Activated CD8-positive, alpha-beta T cell treated with anti-CD3 and anti-CD28 coated beads for 36 hours (primary cell): ENCODE data around the gene PDHX. TPM values are rescaled to one million over a fixed set of nuclear protein-coding genes. Genes with fewer than 3 reads are reported as not detected.

Experiments used
- ATAC-seq: fragments of 200-7000 bp; cut with Tn5 transposase; one replicate; pipeline ENCODE4 v1.10.0; 2021; ENCODE audit warnings: mild to moderate bottlenecking, moderate library complexity
- CTCF ChIA-PET: fragments of 350-600 bp; sonication (Branson Sonifier 250); formaldehyde crosslinking; loops from one replicate; lab custom pipeline; 2021; ENCODE audit warnings: antibody characterized with exemption; lab: Charles Lee
- POLR2A ChIA-PET: fragments of 350-600 bp; sonication (Branson Sonifier 250); formaldehyde crosslinking; loops from one replicate; lab custom pipeline; 2021; ENCODE audit warnings: antibody characterized with exemption; lab: Charles Lee
- DNase-seq: peaks from one replicate; pipeline ENCODE4 v3.0.0-alpha.2; 2020
- H3K27ac Mint-ChIP-seq: one replicate; pipeline ENCODE4 v1.8.0; 2021; ENCODE audit warnings: mild to moderate bottlenecking, mixed read lengths
- H3K27me3 Mint-ChIP-seq: one replicate; pipeline ENCODE4 v1.8.0; 2021; ENCODE audit warnings: mixed read lengths
- H3K36me3 Mint-ChIP-seq: one replicate; pipeline ENCODE4 v1.8.0; 2021; ENCODE audit warnings: low read depth, mixed read lengths
- H3K4me1 Mint-ChIP-seq: one replicate; pipeline ENCODE4 v1.8.0; 2021; ENCODE audit warnings: low read depth, mixed read lengths
- H3K4me3 Mint-ChIP-seq: one replicate; pipeline ENCODE4 v1.8.0; 2021; ENCODE audit warnings: mild to moderate bottlenecking, moderate library complexity, mixed read lengths
- H3K9me3 Mint-ChIP-seq: one replicate; pipeline ENCODE4 v1.8.0; 2021; ENCODE audit warnings: mixed read lengths
- CTCF ChIP-seq: fragments of 200-600 bp; IDR thresholded peaks from one replicate; pipeline ENCODE4 v1.8.0; 2022; ENCODE audit warnings: antibody characterized with exemption, mild to moderate bottlenecking
- intact Hi-C: fragments of 100-400 bp; cut with micrococcal nuclease; formaldehyde crosslinking; loops from one replicate; pipeline ENCODE4 v1.10.0; 2022
- total RNA-seq, 2 experiments: library from RNA; stranded (reverse); gene quantifications; one replicate each; pipeline ENCODE4 v1.2.3, GENCODE V29; 2021

Gene PDHX
- total RNA-seq, 2 experiments from 2014 or later: 37.1 to 37.4 TPM

GRCh38 chr11:34978236-34979191, 62.1 kb downstream of the PDHX start:
- peaks cover 12% of the 10 kb centered on the region for H3K4me1 Mint-ChIP-seq
- H3K36me3 Mint-ChIP-seq: peaks cover 40% of the 10 kb centered on the region
- H3K4me3 Mint-ChIP-seq: no peak overlapping the region
- TF ChIP-seq CTCF: no peak
- ATAC-seq: no peak
- H3K9me3 Mint-ChIP-seq: no peaks in the 10 kb centered on the region
- H3K27ac Mint-ChIP-seq: no peak overlapping the region
- H3K27me3 Mint-ChIP-seq: no peaks in the 10 kb centered on the region
- intact Hi-C loops: no loop called here
- DNase-seq: no peak
- CTCF ChIA-PET: no interaction called here
- POLR2A ChIA-PET: interaction anchor here (0.7 kb wide), 1 partner anchor 413 kb away, joined by 3 read pairs; no protein-coding TSS in a partner anchor

- no peaks in the 10 kb centered on the region for H3K27me3 Mint-ChIP-seq
- ATAC-seq: no peak
- TF ChIP-seq CTCF: no peak
- no peak for DNase-seq
- no peak overlapping the region for H3K27ac Mint-ChIP-seq
- H3K36me3 Mint-ChIP-seq: peaks cover 34% of the 10 kb centered on the region
- CTCF ChIA-PET: interaction anchor here (1.2 to 1.6 kb wide), 3 partner anchors 18 to 408 kb away, joined by 3 to 4 read pairs (median 3); no protein-coding TSS in a partner anchor
- no peaks in the 10 kb centered on the region for H3K9me3 Mint-ChIP-seq
- POLR2A ChIA-PET: no interaction called here
- H3K4me3 Mint-ChIP-seq: no peak overlapping the region
- intact Hi-C loops: no loop called here
- peaks cover 11% of the 10 kb centered on the region for H3K4me1 Mint-ChIP-seq
Measured at GRCh38 chr11:34984514-34984913, 68.1 kb downstream of the PDHX start.

GRCh38 chr11:34986883-34987520, 70.6 kb downstream of the PDHX start:
- intact Hi-C loops: no loop called here
- H3K36me3 Mint-ChIP-seq: peaks cover 27% of the 10 kb centered on the region
- ChIA-PET POLR2A (no interaction called here), CTCF (interaction anchor here (1.1 to 1.6 kb wide), 6 partner anchors 10 to 251 kb away, joined by 3 to 6 read pairs (median 4); no protein-coding TSS in a partner anchor)
- no peak overlapping the region for H3K27ac Mint-ChIP-seq
- no peak overlapping the region for H3K4me3 Mint-ChIP-seq
- H3K27me3 Mint-ChIP-seq: no peaks in the 10 kb centered on the region
- H3K9me3 Mint-ChIP-seq: no peaks in the 10 kb centered on the region
- peaks cover 6% of the 10 kb centered on the region for H3K4me1 Mint-ChIP-seq
- no peak for TF ChIP-seq CTCF
- ATAC-seq: no peak
- no peak for DNase-seq

GRCh38 chr11:34987617-34988016, 71.2 kb downstream of the PDHX start:
- Mint-ChIP-seq H3K4me1 (peaks cover 6% of the 10 kb centered on the region), H3K36me3 (peaks cover 21% of the 10 kb centered on the region), H3K4me3 (no peak overlapping the region), H3K27ac (no peak overlapping the region), H3K9me3 (no peaks in the 10 kb centered on the region), H3K27me3 (no peaks in the 10 kb centered on the region)
- ATAC-seq (no peak), DNase-seq (no peak)
- POLR2A ChIA-PET: no interaction called here
- intact Hi-C loops: no loop called here
- no peak for TF ChIP-seq CTCF
- CTCF ChIA-PET: interaction anchor here (1.1 to 1.8 kb wide), 6 partner anchors 9 to 318 kb away, joined by 3 to 6 read pairs (median 4); no protein-coding TSS in a partner anchor
